Measurements from ENCODE around the gene GALNS.
"Not testable (repeated sequence)": the region's sequence is repeated elsewhere in the genome, so short reads cannot be mapped to it uniquely, and the experiment has no call there.

Gene GALNS

DNA sequence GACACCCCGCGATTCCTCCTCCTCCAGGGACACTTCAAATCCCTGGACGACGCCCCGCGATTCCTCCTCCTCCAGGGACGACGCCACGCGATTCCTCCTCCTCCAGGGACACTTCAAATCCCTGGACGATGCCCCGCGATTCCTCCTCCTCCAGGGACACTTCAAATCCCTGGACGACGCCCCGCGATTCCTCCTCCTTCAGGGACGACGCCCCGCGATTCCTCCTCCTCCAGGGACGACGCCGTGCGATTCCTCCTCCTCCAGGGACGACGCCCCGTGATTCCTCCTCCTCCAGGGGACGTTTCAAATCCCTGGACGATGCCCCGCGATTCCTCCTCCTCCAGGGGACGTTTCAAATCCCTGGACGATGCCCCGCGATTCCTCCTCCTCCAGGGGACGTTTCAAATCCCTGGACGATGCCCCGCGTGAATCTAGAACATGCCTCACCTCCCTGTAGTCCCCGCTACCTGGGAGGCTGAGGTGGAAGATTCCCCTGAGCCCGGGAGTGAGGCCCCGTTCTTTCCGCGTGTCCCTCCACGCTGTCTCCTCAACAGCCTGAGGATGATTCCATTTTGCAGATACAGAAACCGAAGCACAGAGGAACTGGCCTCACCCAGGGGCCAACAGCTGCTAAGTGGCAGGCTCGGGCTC, 33.1 kb upstream of the GALNS start:
- not testable (repeated sequence) for DNase-seq (ENCODE audit: low read depth in 3 of 3)

DNA sequence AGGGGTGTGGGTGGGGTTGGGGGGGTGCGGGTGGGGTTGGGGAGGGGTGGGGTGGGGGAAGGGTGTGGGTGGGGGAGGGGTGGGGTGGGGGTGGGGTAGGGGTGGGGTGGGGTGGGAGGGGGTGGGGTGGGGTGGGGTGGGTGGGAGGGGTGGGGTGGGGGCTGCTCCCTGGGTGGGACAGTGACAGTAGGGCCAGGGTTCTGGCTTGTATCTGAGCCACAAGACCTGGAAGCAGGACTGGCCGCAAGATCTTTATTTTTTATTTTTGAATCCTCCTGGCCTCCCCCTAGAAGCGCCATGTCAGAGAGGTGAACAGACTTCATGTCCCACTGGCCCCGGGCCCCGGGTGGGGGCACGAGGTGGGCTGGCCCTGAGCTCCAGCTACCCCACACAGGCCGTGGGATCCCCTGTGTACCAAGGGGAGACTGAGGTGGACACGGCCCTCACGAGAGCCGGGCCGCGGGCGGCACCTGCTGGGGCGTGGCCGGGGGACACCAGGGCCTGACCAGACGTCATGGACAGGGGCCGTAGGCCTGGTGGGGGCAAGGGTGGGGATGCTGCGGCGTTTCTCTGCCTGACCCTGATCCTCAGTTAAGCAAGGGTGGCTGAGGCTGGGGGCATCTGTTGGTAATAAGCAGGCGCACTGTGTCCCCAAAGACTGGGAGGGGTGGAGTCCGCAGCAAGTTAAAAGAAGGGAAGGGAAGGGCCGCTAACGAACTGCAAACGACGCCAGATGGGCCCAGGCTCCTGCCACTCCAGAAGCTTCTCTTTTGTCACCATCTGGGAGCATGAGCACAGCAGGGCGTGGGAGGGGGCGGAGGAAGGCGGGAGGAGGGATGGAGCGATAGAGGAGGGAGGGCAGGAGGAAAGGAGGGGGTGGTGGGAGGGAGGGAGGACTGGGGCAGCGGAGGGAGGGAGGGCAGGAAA, 32.0 kb upstream of the GALNS start:
- no peak for DNase-seq (ENCODE audit: low read depth in 3 of 3)

DNA sequence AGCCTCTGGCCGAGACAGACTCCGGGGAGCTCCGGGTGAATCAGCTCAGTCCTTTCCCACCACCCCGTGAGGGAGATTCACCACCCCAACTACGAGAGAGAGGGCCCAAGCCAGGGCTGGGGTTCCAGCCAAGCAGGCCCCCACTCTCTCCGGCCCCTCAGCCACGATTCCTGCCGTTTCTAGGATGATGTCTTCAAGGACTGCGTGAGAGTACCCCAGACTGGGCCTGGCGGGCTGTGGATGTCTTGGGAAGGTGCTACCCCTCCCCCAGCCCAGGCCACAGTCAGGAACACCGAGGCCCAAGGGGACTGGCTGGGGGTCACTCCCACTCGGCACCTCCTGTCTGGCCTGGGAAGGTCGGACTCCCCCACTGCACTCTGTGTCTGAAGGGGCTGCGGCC, 31.3 kb upstream of the GALNS start:
- DNase-seq (ENCODE audit: low read depth in 3 of 3) = no peak

DNA sequence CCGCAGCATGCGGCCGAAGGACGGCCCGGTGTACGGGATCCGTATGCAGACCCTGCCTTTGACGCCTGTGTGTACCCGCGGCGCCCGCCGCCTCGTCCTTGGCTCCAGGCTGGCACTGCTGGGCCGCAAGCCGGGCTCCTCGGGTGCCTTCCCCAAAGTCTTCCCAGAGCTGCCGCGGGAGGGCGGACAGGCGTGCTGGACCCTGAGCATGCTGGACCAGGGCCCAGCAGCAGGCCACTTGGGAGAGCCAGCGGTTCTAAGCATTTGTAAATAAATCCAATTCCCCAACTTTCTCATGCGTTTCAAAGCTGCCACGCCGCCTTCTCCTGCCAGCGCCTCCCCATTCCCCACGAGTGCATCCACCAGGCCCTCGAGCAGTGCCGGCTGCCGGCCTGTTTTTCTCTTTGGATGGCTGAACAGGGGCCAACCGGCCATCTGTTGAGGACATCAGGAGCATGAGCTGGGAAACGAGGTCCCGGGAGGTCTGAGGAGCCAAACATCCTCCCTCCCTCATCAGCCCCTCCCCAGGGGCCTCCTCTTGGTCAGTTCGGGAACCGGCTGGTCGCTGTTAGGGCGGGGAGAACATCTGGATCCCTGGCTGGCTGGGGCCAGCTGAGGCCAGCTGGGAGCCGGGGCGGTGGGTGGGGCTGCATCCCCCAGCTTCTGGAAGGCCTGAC, 30.2 kb upstream of the GALNS start:
- no peak for DNase-seq (ENCODE audit: low read depth in 3 of 3)

DNA sequence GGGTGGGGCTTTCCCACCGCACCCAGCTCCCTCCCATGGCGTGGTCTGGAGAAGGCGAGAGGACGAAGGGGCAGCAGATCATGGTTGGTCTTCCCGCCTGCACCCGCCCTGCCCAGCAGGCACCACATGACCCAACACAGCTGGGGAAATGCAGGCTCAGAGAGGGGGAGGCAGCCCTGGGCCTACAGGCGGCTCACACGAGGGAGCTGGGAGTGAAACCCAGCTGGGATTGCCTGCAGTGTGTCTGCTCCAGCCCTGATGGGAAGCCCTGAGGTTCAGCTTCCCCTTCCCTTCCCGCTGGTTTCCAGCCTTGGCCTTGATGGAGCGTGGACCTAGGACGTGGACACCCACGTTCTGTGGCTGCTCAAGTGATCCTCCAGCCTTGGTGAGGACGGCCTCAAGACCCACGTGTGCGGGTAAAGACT, 29.7 kb upstream of the GALNS start:
- no peak for DNase-seq (ENCODE audit: low read depth in 3 of 3)

DNA sequence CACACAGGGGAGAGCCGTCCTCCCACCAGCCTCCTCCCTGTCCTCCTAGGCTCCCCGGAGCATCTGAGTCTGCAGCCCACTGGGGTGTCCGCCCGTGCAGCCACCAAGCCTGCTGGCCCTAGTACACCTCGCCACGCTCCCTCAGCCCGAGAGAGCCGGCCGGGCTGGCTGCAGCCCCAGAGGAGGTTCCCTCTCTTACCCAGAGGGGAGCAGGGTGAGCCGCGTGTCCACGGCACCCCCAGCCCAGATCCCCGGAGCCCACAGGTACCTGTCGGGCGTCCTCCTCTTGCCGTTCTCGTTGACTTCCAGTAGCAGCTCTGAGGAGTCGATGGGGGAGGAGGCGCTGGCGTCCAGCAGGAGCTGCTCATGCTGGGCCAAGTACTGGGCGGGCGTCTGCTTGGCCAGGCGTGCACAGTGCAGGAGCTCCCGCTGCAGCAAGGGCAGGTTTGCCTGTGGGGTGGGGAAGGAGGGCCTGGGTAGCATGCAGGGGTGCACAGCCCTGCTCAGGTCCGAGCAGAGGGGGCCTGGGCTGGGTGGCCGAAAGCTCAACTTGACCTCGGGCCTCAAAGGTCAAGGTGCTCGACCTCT, 29.0 kb upstream of the GALNS start:
- DNase-seq (ENCODE audit: low read depth in 3 of 3) = no peak

DNA sequence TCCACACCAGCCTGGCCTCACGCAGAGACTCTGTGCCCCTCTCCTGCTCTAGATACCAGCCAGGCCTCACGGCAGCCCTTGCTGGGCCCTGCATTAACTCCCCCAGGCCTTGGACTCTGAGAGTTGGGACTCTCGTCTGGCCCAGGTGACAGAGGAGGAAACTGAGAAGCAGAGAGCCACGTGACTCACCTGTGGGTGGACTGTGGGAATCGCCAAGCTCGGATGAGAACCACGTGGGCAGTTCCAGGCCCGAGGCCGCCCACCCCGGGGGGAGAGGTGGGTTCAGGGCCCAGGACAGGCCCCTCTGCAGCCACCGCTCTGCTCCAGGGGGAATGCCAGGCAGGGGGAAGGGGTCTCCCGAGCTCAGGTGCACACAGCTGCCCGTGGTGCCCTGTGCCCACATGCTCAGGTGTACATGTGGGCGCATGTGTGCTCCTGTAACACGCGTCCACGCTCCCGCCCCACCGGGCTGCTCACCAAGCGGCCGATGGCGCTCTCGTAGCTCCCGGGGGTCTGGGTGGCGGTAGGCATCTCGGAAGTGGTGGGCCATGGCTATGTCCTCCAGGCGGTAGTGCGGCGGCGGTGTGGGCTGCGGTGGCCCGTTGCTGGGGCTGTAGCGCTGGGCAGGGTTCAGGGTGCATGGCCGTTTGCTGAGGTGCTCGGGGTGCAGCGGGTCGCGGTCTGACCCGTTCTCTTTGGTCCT, 28.0 kb upstream of the GALNS start:
- no peak for DNase-seq (ENCODE audit: low read depth in 3 of 3)

DNA sequence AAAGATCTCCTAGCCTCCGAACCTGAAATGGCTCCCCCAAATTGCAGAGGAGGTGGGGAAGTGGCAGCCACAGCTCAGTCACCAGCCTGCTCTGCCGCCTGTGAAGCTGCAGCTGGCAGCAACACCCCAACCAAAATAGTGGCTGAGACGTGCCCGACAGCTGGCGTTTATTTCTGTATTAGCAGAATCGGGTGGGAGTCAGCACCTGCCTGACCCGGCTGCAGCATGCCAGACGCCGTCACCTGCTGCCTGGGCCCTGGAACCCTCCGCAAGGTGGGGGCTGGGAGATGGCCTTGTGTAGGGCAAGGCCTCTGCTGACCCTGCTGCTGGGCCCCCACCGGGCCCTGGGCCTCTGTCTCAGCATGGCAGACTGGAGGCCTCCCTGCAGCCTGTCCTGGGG, 27.2 kb upstream of the GALNS start:
- DNase-seq (ENCODE audit: low read depth in 3 of 3) = no peak

DNA sequence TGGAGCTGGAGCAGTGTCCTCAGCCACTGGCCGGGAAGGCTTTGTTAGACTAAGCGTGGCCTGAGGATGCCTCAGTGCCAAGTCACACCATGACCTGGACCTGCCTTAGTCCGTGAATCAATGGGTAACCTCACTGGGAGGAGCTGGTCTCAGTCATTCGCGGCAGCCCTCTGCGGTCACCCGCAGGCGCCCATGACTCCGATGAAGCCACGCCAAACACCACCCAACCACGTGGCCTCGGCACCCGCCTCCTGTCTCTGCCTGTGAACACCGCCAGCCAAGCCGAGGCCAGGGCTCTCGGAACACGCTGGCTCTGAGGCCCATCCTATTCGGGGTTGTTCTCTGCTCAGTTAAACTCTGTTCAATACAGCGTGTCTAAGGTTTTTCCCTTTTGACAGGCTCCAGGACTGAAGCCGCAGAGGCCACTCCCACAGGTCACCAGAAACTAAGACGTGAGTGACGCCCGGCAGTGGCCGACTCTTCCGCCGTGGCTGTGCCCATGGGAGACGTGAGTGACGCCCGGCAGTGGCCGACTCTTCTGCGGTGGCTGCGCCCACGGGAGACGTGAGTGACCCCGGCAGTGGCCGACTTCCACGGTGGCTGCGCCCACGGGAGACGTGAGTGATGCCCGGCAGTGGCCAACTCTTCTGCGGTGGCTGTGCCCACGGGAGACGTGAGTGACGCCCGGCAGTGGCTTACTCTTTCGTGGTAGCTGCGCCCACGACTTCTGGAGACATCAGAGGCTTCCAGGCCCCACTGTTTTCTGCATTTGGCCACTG, 26.6 kb upstream of the GALNS start:
- DNase-seq (ENCODE audit: low read depth in 3 of 3) = no peak

DNA sequence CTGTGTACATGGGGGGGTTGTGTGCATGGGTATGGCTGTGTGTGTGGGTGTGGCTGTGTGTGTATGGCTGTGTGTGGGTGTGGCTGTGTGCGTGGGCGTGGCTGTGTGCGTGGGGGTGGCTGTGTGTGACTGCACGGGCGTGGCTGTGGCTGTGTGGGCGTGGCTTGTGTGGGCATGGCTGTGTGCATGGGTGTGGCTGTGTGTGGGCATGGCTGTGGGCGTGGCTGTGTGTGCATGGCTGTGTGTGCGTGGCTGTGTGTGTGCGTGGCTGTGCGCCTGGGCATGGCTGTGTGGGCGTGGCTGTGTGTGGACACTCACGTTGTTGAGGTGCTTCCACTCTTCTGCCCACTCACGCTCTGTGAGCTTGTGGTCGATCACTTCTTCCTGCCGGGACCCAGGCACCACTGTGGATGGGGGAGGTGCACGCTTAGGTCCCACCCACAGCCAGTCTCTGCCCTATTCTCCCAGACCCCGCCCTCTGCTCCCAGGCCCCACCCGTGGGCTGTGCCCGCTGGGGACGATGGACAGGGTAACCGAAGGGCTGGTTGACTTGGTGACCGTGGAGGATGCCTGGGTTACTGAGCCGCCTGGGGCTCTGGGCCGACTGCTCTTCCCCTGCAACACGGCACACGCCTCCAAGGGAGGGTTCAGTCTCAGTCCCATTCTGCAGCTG, 25.7 kb upstream of the GALNS start:
- DNase-seq (ENCODE audit: low read depth in 3 of 3) = no peak

DNA sequence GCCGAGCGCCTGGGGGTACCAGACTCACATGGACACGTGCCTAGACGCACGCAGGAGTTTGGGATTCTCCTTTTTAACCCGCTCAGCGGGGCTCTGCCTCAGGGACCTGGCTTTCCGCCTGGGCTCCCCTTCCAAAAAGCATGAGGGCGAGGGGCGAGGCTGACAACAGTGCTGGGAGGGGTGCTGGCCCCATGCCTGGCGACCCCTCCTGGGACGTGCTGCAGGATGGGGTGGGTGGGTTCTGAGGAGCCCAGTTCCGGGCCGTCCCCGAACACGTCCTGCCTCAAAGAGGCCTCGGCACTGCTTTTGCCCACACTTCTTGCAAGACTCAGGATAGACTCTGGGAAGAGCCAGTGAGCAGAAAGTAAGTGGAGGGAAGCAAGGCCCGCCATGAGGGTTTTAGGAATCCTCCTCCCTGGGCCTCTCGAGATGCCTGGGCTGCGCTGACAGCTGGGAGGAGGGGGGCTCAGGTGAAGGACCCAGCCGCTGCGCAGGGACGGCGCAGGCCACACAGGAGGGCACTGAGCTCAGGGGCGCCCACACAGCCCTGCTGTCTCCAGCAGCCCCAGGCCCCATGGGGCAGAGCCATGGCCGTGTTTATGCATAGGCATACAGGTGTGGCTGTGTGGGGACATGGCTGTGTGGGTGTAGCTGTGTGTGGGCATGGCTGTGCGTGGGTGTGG, 25.1 kb upstream of the GALNS start:
- DNase-seq (ENCODE audit: low read depth in 3 of 3) = no peak

DNA sequence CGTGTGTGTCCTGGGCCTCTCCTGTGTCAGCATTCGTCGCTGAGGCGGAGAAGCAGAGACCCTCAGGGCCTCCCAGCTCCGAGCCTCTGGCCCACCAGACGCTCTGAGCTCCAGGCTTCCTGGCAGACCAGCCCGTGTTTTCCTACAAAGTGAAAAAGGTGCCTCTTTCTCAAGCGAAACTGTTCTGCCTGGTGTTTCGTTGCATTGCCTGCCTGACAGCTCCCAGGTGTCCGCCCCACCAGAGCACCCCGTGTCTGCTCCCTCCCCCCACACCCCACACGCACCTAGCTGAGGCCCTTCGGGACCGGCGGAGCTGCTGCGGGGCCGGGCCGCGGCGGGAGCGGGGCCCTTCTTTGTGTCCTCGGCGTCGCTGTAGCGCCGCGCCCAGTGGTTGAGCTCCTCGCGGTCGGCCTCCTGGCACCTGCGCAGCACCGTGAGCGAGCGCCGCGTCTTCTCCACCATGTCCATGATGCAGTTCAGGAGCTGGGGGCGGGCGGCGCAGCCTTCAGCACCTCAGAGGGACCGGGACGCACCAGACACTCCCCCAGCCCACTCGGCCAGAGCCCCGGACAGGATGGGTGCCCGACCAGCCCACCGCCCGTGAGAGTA, 24.4 kb upstream of the GALNS start:
- DNase-seq (ENCODE audit: low read depth in 3 of 3) = no peak

DNA sequence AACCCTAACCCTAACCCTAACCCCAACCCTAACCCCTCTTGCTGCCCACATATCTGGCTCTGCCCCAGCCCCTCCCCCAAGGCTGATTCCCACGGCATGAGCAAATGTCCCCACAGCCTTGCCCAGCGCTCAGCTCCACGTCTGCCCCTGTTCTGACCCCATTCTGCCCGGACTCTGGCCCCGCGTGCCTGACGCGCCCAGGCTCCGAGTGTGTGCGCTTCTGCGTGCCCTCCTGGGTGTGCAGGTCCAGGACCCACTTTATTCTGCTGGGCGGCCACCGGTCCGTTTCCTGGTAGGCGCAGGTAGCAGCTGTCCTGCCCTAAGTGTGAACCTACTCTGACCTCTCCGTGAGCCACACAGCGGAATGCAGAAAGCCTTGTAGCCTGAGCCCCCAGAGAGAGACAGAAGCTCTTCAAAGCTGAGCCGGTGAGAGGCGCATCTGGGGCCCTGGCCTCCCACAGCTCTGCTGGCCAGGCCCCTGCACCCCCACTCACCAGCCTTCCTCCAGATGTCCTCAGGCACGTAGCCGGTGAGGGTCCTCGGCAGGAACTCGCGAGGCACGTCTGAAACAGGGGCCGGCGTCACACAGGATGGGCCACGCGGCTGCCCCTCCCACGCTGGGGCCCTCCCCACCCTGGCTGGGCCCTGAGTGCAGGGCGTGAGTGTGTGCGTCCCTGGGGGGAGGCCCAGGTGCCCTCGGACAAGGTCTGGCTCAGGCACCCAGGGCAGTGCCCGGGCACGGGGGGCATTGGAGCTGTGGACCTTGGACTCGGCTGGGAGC, 23.7 kb upstream of the GALNS start:
- DNase-seq (ENCODE audit: low read depth in 3 of 3) = no peak

DNA sequence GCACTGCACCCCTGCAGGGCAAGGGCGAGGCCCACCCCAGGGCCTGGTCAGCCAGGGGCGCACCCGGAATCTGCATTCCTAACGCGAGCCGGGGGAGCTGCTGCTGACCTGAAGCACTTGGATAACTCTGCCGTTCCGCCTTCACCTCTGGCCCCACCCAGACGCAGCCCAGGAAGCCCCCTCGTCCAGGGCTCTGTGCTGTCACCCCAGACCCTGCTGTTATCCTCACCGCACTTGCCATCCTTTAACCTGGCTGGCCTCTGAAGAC, 23.0 kb upstream of the GALNS start:
- no peak for DNase-seq (ENCODE audit: low read depth in 3 of 3)

DNA sequence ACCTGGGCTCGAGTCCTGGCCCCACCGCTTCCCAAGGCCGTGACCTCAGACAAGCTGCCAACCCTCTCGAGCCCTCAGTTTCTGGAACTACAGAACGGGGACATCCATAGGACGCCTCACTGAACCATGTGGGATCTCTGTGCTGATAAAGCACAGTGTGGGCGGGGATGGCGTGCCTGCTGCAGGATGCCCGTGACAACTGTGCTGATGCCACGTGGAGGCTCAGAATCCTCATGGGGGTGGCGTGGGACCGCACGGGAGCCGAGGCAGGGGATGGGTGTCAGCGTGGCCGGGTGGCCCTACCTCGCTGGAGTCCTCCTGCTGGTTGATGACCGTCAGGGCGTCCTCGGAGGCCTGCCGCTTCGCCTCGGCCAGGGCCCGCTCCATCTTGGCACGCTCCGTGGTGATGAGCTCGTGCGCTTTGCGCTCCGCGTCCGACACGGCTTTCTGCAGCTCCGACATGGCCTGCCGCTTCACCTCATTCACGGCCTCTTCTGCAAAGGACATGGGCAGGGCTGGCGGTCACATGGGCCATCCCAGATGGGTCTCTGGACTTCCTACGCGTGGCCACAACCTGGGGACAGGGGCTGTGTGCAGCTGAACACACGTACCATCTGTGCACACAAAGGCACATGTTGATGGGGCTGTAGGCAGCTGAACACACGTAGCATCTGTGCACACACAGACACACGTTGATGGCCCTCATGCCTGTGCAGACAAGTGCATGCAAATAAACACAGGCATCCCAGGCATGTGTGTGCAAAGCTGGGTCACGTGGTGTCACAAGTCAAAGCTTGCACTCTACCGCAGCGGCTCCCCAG, 22.4 kb upstream of the GALNS start:
- no peak for DNase-seq (ENCODE audit: low read depth in 3 of 3)

DNA sequence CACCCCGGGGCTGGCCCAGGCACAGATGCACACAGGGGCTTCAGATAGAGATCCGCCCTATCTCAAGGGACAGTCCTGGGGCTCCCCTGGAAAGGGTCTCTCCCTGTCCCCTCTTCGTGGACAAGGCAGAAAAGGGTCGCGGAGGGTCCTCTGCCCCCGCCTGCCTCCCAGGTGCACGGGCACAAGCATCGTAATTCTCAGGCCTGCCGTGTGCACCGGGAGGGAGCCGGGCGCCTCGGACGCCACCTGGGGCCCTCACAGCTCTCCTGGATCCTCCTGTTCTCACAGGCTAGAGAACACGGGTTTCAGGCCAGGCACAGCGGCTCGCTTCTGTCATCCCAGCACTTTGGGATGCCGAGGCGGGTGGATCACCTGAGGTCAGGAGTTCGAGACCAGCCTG, 21.6 kb upstream of the GALNS start:
- no peak for DNase-seq (ENCODE audit: low read depth in 3 of 3)

DNA sequence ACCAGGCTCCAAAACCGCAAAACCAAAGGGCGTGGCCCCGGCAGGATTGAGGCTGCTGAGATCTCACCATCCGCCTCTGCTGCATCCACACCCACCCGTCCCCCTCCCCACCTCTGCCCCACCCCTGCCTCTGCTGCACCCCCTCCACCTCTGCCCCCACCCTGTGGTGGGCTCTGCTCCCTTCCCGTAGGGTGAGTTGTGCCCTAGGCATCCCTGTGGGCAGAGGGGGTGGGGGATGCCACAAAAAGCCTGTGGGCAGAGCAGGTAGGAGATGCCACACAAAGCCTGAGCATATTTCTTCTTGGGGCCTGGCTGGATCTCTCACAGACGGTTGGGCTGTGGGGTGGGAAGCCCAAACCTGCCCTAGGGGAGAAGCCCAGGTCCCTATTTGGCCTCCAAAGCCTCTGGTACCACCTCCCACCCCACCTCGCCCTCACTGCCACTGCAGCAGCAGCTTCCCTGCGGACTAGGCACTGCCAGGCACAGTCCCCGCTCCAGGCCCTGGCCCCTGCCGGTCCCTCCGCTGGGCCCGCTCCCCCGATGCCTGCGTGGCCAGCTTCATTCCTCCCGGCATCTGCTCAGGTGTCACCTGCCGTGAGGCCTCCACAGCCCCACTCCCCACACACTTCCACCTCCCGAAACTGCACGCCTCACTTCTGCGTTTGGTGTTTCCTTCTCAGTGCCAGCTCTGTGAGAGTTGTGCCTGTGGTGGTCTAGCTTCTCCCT, 21.0 kb upstream of the GALNS start:
- no peak for DNase-seq (ENCODE audit: low read depth in 3 of 3)

Measured in stimulated activated CD4-positive, alpha-beta T cell treated with anti-CD3 and anti-CD28 coated beads, TNF-alpha, amount 100 ng/mL, for 24 hours (primary cell).